Upper lobe of left lung (tissue), 6 donors: ENCODE data around the gene PRXL2C. TPM values are rescaled to one million over a fixed set of nuclear protein-coding genes. Genes with fewer than 3 reads are reported as not detected.
"Not testable (repeated sequence)": the region's sequence is repeated elsewhere in the genome, so short reads cannot be mapped to it uniquely, and the experiment has no call there.

Experiments
- ATAC-seq, 2 donors: fragments of 200-7000 bp; cut with Tn5 transposase; one replicate each; pipeline ENCODE4 v1.9.1; 2022; ENCODE audit warnings: mild to moderate bottlenecking in 2 of 2, moderate library complexity in 2 of 2; ENCODE audit not compliant: low FRiP score in 2 of 2
- DNase-seq, 2 donors: peaks; one replicate each; pipeline ENCODE4 v3.0.0-alpha.2; 2019 to 2020
- H3K27ac ChIP-seq, 4 donors: fragments of 200-600 bp; sonication (generic); one replicate each; pipeline ENCODE4 v1.5.1; 2016 to 2019
- H3K27me3 ChIP-seq, 4 donors: fragments of 200-600 bp; sonication (generic); one replicate each; pipeline ENCODE4 v1.5.1; 2017 to 2019
- H3K36me3 ChIP-seq, 4 donors: fragments of 200-600 bp; sonication (generic); one replicate each; pipeline ENCODE4 v1.5.1; 2016 to 2019
- H3K4me1 ChIP-seq, 4 donors: fragments of 200-600 bp; sonication (generic); one replicate each; pipeline ENCODE4 v1.5.1; 2018 to 2019
- H3K4me3 ChIP-seq, 4 donors: fragments of 200-600 bp; sonication (generic); one replicate each; pipeline ENCODE4 v1.5.1; 2017 to 2019; ENCODE audit warnings: mild to moderate bottlenecking in 2 of 4, moderate library complexity in 1 of 4
- H3K9me3 ChIP-seq, 4 donors: fragments of 200-600 bp; sonication (generic); one replicate each; pipeline ENCODE4 v1.5.1; 2018 to 2019
- CTCF ChIP-seq, 6 experiments: fragments of 450-650 bp in 4 of 6; fragments of 200-600 bp in 2 of 6; sonication (generic) in 2 of 6; IDR thresholded peaks; one replicate each; pipeline ENCODE4 v1.5.1; 2016 to 2019; ENCODE audit warnings: antibody characterized with exemption in 6 of 6
- EP300 ChIP-seq, 4 donors: sonication (generic); formaldehyde crosslinking; IDR thresholded peaks; one replicate each; pipeline ENCODE4 v1.5.1; 2017; ENCODE audit warnings: antibody characterized with exemption in 4 of 4, control low read depth in 2 of 4
- POLR2A ChIP-seq, 4 donors: fragments of 450-650 bp; IDR thresholded peaks; one replicate each; pipeline ENCODE4 v1.5.1; 2016 to 2017; ENCODE audit warnings: antibody characterized with exemption in 4 of 4, mild to moderate bottlenecking in 2 of 4
- POLR2AphosphoS5 ChIP-seq, 2 donors: sonication (generic); formaldehyde crosslinking; IDR thresholded peaks; one replicate each; pipeline ENCODE4 v1.5.1; 2017; ENCODE audit warnings: antibody characterized with exemption in 2 of 2
- WGBS, 2 donors: methylation state at CpG; one replicate each; pipeline ENCODE4 v1.1.5; 2017 to 2018; 5-methylcytosine and 5-hydroxymethylcytosine counted together
- total RNA-seq, 6 donors: library from RNA; depleted of rRNA in 4 of 6; stranded (reverse); fragments of >200 nt in 4 of 6; gene quantifications; one replicate each; pipeline versions ENCODE4 v1.1.0 to v1.2.1, GENCODE V29; 2016 to 2021
- donor health status: DM: no; HTN: no; CAD: no; lungs with moderate emphysema.
- donor health status: DM: no; HTN: yes; CAD: no; lungs with severe emphysema.

PRXL2C gene
- total RNA-seq, 6 donors from 2014 or later = 3.8 to 32.7 (median 23.9) TPM

- Histone ChIP-seq H3K27me3 (no peaks in the 10 kb centered on the region), H3K4me1 (peaks cover 0 to 6% (median 4%) of the 10 kb centered on the region in 4 donors), H3K27ac (no peak overlapping the region), H3K36me3 (peaks cover 0 to 53% (median 12%) of the 10 kb centered on the region in 4 donors), H3K9me3 (no peaks in the 10 kb centered on the region), H3K4me3 (no peak overlapping the region)
- DNase-seq (no peak), ATAC-seq (no peak)
- WGBS, 2 donors = 88 to 95% methylated on average over 3 of the region's 3 CpGs
- TF ChIP-seq POLR2A (IDR thresholded peaks at IDR 0.05) (no peak), EP300 (IDR thresholded peaks at IDR 0.05) (no peak), POLR2AphosphoS5 (IDR thresholded peaks at IDR 0.05) (no peak), CTCF (IDR thresholded peaks at IDR 0.05) (no peak)
Measured at GRCh38 chr9:96641514-96641913, 13.6 kb downstream of the PRXL2C start.

- H3K27ac ChIP-seq = no peak overlapping the region
- DNase-seq (no peak), ATAC-seq (no peak)
- TF ChIP-seq EP300 (IDR thresholded peaks at IDR 0.05) (no peak), POLR2AphosphoS5 (IDR thresholded peaks at IDR 0.05) (no peak), POLR2A (IDR thresholded peaks at IDR 0.05) (no peak), CTCF (IDR thresholded peaks at IDR 0.05) (no peak)
- H3K4me3 ChIP-seq = no peak overlapping the region
- WGBS, 2 donors = 91 to 92% methylated on average over 19 of the region's 19 CpGs
- no peaks in the 10 kb centered on the region for H3K4me1 ChIP-seq
- peaks cover 0 to 29% (median 7%) of the 10 kb centered on the region in 4 donors for H3K36me3 ChIP-seq
- no peaks in the 10 kb centered on the region for H3K9me3 ChIP-seq
- H3K27me3 ChIP-seq = no peaks in the 10 kb centered on the region
Measured at GRCh38 chr9:96638606-96639364, 16.3 kb downstream of the PRXL2C start.

GRCh38 chr9:96636368-96636767, 18.7 kb downstream of the PRXL2C start:
- TF ChIP-seq POLR2AphosphoS5 (IDR thresholded peaks at IDR 0.05) = no peak
- no peak for TF ChIP-seq POLR2A (IDR thresholded peaks at IDR 0.05)
- TF ChIP-seq CTCF (IDR thresholded peaks at IDR 0.05) = no peak
- no peak for TF ChIP-seq EP300 (IDR thresholded peaks at IDR 0.05)

GRCh38 chr9:96633579-96633978, 21.5 kb downstream of the PRXL2C start:
- not testable (repeated sequence) for H3K27ac ChIP-seq, H3K4me3 ChIP-seq, ATAC-seq, H3K36me3 ChIP-seq, H3K4me1 ChIP-seq, H3K9me3 ChIP-seq, H3K27me3 ChIP-seq, DNase-seq
- 85 to 96% methylated on average over 8 of the region's 8 CpGs for WGBS, 2 donors

More at GRCh38 chr9:96636368-96636767, 18.7 kb downstream of the PRXL2C start:
- Histone ChIP-seq H3K9me3 (no peaks in the 10 kb centered on the region), H3K27ac (no peak overlapping the region), H3K4me1 (no peaks in the 10 kb centered on the region), H3K27me3 (no peaks in the 10 kb centered on the region), H3K4me3 (no peak overlapping the region), H3K36me3 (peaks cover 0 to 7% (median under 1%) of the 10 kb centered on the region in 4 donors)
- DNase-seq (no peak), ATAC-seq (no peak)
- WGBS, 2 donors = 67 to 76% methylated on average over 1 of the region's 1 CpG

GRCh38 chr9:96626912-96627311, 28.2 kb downstream of the PRXL2C start:
- ATAC-seq (no peak), DNase-seq (no peak)
- Histone ChIP-seq H3K27ac (no peak overlapping the region), H3K4me3 (no peak overlapping the region), H3K36me3 (no peaks in the 10 kb centered on the region), H3K27me3 (no peaks in the 10 kb centered on the region), H3K4me1 (no peaks in the 10 kb centered on the region), H3K9me3 (no peaks in the 10 kb centered on the region)
- 86 to 90% methylated on average over 6 of the region's 6 CpGs for WGBS, 2 donors
- TF ChIP-seq CTCF (IDR thresholded peaks at IDR 0.05) = no peak
- no peak for TF ChIP-seq EP300 (IDR thresholded peaks at IDR 0.05)
- TF ChIP-seq POLR2AphosphoS5 (IDR thresholded peaks at IDR 0.05) = no peak
- TF ChIP-seq POLR2A (IDR thresholded peaks at IDR 0.05) = no peak
